ENCODE data around the gene MEFV. TPM values are rescaled to one million over a fixed set of nuclear protein-coding genes. Genes with fewer than 3 reads are reported as not detected.

The MEFV gene
- total RNA-seq, 1 donor from 2014 or later = 0.21 TPM

GRCh38 chr16:3241761-3242160 is 14.7 kb downstream of the MEFV start:
- H3K4me3 ChIP-seq (ENCODE audit: low read depth, low read length) = no peak overlapping the region
- DNase-seq (ENCODE audit: low read depth) = no peak
- H3K27me3 ChIP-seq (ENCODE audit: control insufficient read depth, insufficient read depth, low read length) = no peaks in the 10 kb centered on the region
- no peaks in the 10 kb centered on the region for H3K36me3 ChIP-seq (ENCODE audit: control insufficient read depth, insufficient read depth, low read length)
- TF ChIP-seq CTCF (IDR thresholded peaks at IDR 0.05; ENCODE audit: insufficient read depth, low read length, poor library complexity, severe bottlenecking) = no peak

GRCh38 chr16:3235856-3236669 is 20.4 kb downstream of the MEFV start:
- no peak overlapping the region for H3K4me3 ChIP-seq (ENCODE audit: low read depth, low read length)
- TF ChIP-seq CTCF (IDR thresholded peaks at IDR 0.05; ENCODE audit: insufficient read depth, low read length, poor library complexity, severe bottlenecking) = no peak
- no peak for DNase-seq (ENCODE audit: low read depth)
- H3K36me3 ChIP-seq (ENCODE audit: control insufficient read depth, insufficient read depth, low read length) = peaks cover 2% of the 10 kb centered on the region
- H3K27me3 ChIP-seq (ENCODE audit: control insufficient read depth, insufficient read depth, low read length) = no peaks in the 10 kb centered on the region

- Histone ChIP-seq H3K4me3 (ENCODE audit: low read depth, low read length) (peak within 1 kb of the TSS; percentile 78), H3K36me3 (ENCODE audit: control insufficient read depth, insufficient read depth, low read length) (peaks cover 2% of the 10 kb centered on the region), H3K27me3 (ENCODE audit: control insufficient read depth, insufficient read depth, low read length) (no peaks in the 10 kb centered on the region)
- TF ChIP-seq CTCF (IDR thresholded peaks at IDR 0.05; ENCODE audit: insufficient read depth, low read length, poor library complexity, severe bottlenecking) = no peak
- peak; percentile 75 for DNase-seq (ENCODE audit: low read depth)
Measured at GRCh38 chr16:3234857-3235561, 21.4 kb downstream of the MEFV start, which contains the start of gene ZNF200. Gene ZNF200, minus strand, starts transcription at chr16:3235158. Its CDS starts 1,403 bp downstream, at chr16:3233755.

GRCh38 chr16:3234543-3234856 is 21.9 kb downstream of the MEFV start:
- no peak for TF ChIP-seq CTCF (IDR thresholded peaks at IDR 0.05; ENCODE audit: insufficient read depth, low read length, poor library complexity, severe bottlenecking)
- Histone ChIP-seq H3K27me3 (ENCODE audit: control insufficient read depth, insufficient read depth, low read length) (no peaks in the 10 kb centered on the region), H3K36me3 (ENCODE audit: control insufficient read depth, insufficient read depth, low read length) (peaks cover 2% of the 10 kb centered on the region), H3K4me3 (ENCODE audit: low read depth, low read length) (peak overlapping the region; percentile 78)
- no peak for DNase-seq (ENCODE audit: low read depth)

- no peak for DNase-seq (ENCODE audit: low read depth)
- H3K27me3 ChIP-seq (ENCODE audit: control insufficient read depth, insufficient read depth, low read length) = no peaks in the 10 kb centered on the region
- H3K4me3 ChIP-seq (ENCODE audit: low read depth, low read length) = no peak overlapping the region
- no peak for TF ChIP-seq CTCF (IDR thresholded peaks at IDR 0.05; ENCODE audit: insufficient read depth, low read length, poor library complexity, severe bottlenecking)
- H3K36me3 ChIP-seq (ENCODE audit: control insufficient read depth, insufficient read depth, low read length) = no peaks in the 10 kb centered on the region
Measured at GRCh38 chr16:3223913-3224515, 32.4 kb downstream of the MEFV start.
